HG03378 (cell line): ENCODE data around the gene DEK.
"Not testable (repeated sequence)": the region's sequence is repeated elsewhere in the genome, so short reads cannot be mapped to it uniquely, and the experiment has no call there.

Experiments used
- ATAC-seq: cut with Tn5 transposase; IDR thresholded peaks from one replicate; pipeline ENCODE4 v1.9.1; 2021; ENCODE audit warnings: mild to moderate bottlenecking, moderate library complexity; ENCODE audit not compliant: unreplicated experiment

The DEK gene

GRCh38 chr6:18264219-18264922 is at the start of gene DEK:
TSS of gene DEK (minus strand) at chr6:18264530. CDS start at chr6:18263987, 543 bp downstream.
- ATAC-seq, result peak; percentile 29

- no peak for ATAC-seq
Measured at GRCh38 chr6:18312368-18312767, 48.0 kb upstream of the DEK start.

- ATAC-seq, result not testable (repeated sequence)
Measured at GRCh38 chr6:18310010-18310409, 45.7 kb upstream of the DEK start.

- no peak for ATAC-seq
Measured at GRCh38 chr6:18309046-18309445, 44.7 kb upstream of the DEK start.

- no peak for ATAC-seq
Measured at GRCh38 chr6:18308070-18308735, 43.9 kb upstream of the DEK start.

- no peak for ATAC-seq
Measured at GRCh38 chr6:18306977-18307376, 42.6 kb upstream of the DEK start.

GRCh38 chr6:18302561-18303439 is 38.5 kb upstream of the DEK start:
- ATAC-seq, result no peak

- no peak for ATAC-seq
Measured at GRCh38 chr6:18293076-18293904, 29.0 kb upstream of the DEK start.

GRCh38 chr6:18289283-18289682 is 25.0 kb upstream of the DEK start:
- ATAC-seq, result no peak

GRCh38 chr6:18284261-18284660 is 19.9 kb upstream of the DEK start:
- no peak for ATAC-seq

- no peak for ATAC-seq
Measured at GRCh38 chr6:18281564-18281963, 17.2 kb upstream of the DEK start.

- no peak for ATAC-seq
Measured at GRCh38 chr6:18280084-18280483, 15.8 kb upstream of the DEK start.

- no peak for ATAC-seq
Measured at GRCh38 chr6:18279422-18279821, 15.1 kb upstream of the DEK start.

GRCh38 chr6:18277237-18278006 is 13.1 kb upstream of the DEK start:
- no peak for ATAC-seq

- ATAC-seq, result no peak
Measured at GRCh38 chr6:18276610-18277236, 12.4 kb upstream of the DEK start.

- ATAC-seq, result no peak
Measured at GRCh38 chr6:18270216-18270615, 5.9 kb upstream of the DEK start.

GRCh38 chr6:18269717-18270116 is 5.4 kb upstream of the DEK start:
- no peak for ATAC-seq

GRCh38 chr6:18269253-18269652 is 4.9 kb upstream of the DEK start:
- ATAC-seq, result peak; percentile 45

- no peak for ATAC-seq
Measured at GRCh38 chr6:18268066-18268465, 3.7 kb upstream of the DEK start.

GRCh38 chr6:18266523-18266912 is 2.2 kb upstream of the DEK start:
- ATAC-seq, result no peak
